Measurements from ENCODE around the gene ALG6.
"Not testable (repeated sequence)": the region's sequence is repeated elsewhere in the genome, so short reads cannot be mapped to it uniquely, and the experiment has no call there.

The ALG6 gene

DNA sequence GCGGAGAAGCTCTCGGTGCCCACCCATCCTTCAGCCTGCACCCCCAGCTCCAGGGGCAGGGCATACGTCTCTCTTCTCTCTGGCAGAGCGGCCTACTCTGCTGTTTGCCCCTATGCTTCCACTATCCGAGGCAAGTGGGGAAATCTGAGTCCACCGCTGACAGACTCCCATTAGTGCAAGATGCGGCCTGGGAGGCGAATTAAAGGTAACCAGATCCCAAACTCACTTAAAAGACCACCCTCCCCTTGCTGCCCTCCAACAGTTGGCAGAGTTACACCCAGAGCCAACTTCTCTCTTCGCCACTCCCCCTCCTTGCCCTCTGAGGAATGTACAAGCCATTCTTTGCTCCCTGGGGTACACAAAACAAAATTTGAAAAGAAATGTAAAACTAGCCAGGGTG lies 38.6 kb upstream of the ALG6 start:
- no peak for DNase-seq

DNA sequence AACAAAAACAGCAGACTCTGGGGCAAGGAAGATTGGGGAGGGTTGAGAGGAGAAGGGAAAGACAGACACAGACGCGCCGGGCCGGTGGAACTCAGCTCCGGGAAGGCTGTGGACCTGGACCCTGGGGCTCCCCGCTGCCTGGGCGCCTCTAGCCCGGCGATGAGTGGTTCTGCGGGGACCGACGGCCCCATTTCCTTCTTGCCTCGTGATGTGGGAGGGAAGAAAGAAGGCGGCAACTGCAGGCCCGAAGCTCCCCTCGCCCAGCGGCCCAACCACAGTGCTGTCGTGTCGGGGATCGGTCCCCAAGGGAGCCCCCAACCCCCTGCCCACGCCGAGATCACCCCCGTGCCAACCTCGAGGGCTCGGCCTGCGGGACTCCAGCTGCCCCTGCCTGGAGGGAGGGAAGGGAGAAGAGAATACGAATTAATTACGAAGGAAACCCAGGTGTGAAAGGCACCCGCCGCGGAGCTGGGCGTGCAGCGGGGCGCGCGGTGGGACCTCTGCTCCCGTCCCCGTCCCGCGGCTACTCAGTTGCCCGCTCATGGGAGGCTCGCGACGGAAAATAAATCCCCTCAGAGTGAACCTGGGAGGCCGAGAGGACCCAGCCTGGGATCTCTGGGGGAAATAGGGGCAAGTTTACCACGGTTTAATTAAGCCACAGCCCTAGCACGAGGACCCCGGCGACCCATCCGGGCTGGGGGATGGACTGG lies 37.7 kb upstream of the ALG6 start:
- no peak for DNase-seq

GRCh38 chr1:63330331-63330916 lies 37.0 kb upstream of the ALG6 start:
- no peak for DNase-seq

DNA sequence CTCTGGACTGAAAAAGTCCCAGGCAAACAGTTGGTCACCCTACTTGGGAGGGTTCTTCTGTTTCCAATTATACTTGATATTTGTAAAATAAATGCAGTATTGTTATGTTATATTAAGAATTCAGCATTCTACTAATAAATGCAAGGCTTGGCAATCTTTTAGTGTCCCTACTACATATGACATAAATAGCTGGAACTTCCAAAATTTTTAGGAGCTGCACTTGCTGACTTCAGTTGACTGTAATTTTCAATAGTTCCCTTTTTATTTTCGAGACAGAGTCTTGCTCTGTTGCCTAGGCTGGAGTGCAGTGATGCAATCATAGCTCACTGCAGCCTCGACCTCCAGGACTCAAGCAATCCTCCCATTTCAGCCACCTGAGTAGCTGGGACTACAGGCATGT lies 25.0 kb upstream of the ALG6 start:
- no peak for DNase-seq

DNA sequence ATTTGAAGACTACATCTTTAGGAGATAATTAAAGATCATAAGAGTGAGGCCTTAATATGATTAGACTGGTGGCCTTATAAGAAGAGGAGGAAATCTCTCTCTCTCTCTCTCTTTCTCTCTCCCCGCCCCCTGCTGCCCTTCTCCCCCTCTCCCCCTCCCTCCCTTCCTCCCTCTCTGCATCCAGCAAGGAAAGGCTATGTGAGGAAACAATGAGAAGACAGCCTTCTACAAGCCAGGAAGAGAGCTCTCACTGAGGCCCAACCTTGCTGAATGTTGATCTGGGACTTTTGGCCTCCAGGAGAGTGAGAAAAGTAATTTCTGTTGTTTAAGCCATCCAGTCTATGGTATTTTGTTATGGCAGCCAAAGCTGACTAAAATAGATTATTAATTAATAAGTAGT lies 23.5 kb upstream of the ALG6 start:
- DNase-seq, result no peak

DNA sequence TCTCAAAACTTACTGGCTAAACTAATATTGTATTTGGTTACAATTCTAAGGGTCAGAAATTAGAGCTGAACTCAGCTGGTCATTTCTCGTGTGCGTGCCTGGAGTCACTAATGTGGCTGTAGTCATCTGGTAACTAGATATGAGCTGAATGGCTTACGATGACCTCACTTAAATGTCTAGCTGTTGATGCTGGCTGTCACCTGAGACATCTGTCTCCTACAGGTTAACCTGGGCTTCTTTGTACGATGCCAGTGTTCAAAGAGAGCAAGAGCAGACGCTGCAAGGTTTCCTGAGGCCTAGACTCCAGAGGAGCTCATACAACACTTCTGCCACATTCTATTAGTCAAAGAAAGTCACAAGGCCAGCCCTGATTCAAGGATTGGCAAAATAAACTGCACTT lies 17.1 kb upstream of the ALG6 start:
- no peak for DNase-seq

DNA sequence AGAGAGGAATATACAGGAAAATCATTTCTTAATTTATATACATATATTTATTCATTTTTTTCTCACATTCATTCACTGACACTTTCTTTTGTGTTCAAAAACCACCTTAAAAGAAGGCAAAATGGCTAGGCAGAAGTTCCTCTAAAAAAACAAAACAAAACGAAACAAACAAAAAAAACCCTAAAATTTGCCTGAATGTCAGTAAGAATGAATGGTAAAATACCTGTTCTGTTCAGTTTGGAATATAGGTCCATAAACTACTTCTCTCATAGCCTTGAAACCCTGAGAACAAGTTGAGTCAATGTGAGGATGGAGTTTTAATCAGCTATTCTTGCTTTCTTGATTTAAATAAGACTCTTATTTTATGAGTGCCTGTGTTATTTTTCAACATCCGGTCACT lies 14.7 kb upstream of the ALG6 start:
- DNase-seq, result no peak

GRCh38 chr1:63356234-63356633 lies 11.2 kb upstream of the ALG6 start:
- not testable (repeated sequence) for DNase-seq

DNA sequence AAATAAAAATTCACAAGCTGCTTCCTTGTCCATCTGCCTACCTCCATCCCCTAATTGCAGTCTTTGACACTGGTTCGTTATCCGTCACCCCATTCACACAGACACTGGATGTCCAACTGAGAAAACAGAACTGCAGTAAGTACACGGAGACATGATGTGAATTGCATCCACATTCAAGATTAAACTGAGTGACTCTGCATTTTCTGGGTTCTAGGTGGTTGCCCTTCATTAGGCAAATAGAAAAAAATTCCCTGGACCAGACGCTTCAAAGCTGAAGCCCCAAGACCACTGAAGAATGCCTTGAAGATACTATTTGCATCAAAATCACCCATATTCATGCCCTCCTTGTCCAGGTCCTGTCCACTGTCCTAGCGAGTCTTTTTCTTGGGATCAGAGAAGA lies 7.9 kb upstream of the ALG6 start:
- no peak for DNase-seq

DNA sequence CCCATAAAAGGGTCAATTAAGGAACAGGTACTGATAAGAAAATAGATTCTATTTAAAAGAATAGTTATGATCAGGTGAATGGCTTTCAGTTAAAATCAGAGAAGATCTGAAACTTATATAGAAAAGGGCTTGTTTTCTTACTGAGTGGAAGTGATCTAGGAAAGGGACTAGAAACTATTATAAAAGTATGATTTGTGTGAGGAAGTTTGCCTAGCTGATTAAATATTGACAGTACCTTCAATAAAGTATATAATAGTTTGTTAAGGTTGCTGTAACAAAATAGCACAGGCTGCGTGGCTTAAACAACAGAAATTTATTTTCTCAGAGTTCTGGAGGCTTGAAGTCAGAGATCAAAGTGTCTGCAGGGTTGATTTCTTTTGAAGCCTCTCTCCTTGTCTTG lies 5.4 kb upstream of the ALG6 start:
- no peak for DNase-seq

GRCh38 chr1:63362578-63362977 lies 4.8 kb upstream of the ALG6 start:
- no peak for DNase-seq

GRCh38 chr1:63363014-63363413 lies 4.4 kb upstream of the ALG6 start:
- DNase-seq, result no peak

GRCh38 chr1:63366908-63367214 lies 566 bp upstream of the ALG6 start:
- DNase-seq, result no peak

DNA sequence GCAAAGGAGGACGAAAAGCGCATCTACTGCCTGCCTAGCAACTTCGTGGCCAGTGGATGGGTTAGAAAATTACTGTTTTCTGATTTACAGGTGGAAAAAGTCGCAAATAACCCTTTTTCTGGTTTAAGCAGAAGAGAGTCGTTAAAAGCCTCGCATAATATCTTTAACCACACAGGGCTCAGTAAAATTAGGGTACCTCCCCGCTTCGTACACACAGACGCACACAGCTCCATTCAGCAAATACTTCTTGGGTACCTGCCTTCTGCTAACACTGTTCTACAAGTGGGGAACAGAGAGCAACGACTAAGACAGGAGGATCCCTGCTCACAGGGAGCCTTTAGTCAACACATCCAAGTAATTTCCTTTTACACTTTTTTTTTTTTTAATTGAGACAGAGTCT lies 704 bp downstream of the ALG6 start:
- no peak for DNase-seq

DNA sequence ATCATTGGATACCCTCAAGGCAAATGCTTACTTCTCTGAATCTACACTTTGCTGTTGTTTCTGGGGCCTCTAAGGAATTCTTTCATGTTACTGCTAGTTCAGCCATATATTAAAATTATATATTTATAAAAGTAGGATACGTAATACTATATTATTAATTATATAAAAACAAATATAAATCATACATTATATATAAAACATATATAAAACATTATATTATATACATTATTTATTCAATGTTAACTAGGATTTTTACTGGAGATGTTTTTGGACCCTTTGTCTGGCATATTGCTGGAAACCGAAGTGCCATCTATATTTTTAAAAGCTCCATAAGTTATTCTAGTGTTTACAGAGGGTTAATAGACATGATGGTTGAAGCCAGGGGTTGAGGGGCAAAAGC lies 12.2 kb downstream of the ALG6 start:
- no peak for DNase-seq

DNA sequence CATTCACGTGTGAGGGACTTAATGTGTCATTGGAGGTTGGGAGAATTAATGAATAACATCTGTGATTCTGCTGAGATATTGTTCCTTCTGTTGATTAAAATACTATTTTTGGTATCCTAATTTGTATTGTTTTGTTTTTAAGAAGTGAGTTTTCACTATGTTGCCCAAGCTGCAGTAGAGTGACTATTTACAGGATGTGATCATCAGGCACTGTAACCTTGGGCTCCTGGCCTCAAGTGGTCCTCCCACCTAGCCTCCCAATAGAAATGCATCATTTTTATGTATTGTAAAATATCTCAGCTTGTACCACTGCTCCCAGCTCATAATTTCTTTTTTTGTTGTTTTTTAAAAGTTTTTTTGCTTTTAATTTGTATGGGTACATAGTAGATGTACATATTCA lies 14.3 kb downstream of the ALG6 start:
- no peak for DNase-seq

- no peak for DNase-seq
These were observed 34.5 kb downstream of the ALG6 start for GRCh38 chr1:63401945-63402344.

DNA sequence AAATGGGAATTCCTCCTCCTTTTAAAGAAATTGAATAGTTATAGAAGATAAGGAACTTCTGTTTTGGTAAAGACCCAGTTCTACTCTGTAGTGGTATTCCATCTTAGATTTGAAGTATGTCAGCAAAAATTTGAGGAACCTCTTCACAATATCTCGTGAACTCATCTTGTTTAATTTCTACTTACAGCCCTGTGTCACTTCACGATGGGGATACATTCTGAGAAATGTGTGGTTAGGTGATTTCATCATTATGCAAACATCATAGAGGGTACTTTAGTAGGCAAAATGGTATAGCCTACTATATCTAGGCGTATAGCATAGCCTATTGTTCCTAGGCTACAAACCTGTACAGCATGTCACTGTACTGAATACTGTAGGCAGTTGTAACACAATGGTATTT lies 36.0 kb downstream of the ALG6 start:
- DNase-seq, result no peak

- no peak for DNase-seq
These were observed 37.6 kb downstream of the ALG6 start for GRCh38 chr1:63405021-63405420.

DNA sequence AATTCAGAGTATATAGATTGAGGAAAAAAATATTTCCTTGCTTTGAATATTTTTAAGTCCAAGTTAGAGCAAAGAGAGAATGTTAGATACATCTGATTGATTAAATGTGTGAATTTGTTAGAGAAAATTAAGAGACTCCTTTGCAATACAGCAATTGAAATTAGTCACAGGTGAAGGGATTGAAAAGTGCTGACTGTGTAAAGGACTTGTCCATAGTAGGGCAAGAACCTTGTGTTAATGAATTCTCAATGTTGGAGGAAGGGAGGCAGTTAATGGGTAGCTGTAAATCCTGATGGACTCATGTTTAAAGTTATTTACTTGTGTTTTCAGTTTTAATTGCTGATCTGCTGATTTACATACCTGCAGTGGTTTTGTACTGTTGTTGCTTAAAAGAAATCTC lies 38.6 kb downstream of the ALG6 start:
- DNase-seq, result no peak

DNA sequence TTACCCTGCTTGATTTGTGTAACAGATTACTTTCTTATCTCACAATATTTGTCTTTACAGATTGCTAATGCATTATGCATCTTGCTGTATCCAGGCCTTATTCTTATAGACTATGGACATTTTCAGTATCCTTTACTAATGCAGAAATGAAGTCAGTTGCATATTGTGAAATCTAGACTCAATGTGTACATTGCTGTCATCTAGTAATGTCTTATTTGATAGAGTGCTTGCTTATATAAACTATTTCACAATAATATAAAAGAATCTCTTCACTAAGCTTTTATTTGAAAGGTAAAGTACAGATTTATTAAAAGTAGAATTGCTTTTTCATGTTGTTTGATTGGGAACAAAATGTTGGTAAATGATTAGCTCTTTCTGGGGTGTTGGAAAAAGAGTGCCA lies 39.6 kb downstream of the ALG6 start:
- DNase-seq, result no peak

- no peak for DNase-seq
These were observed 40.9 kb downstream of the ALG6 start for GRCh38 chr1:63408331-63408730.

GRCh38 chr1:63411066-63411465 lies 43.6 kb downstream of the ALG6 start:
- no peak for DNase-seq

DNA sequence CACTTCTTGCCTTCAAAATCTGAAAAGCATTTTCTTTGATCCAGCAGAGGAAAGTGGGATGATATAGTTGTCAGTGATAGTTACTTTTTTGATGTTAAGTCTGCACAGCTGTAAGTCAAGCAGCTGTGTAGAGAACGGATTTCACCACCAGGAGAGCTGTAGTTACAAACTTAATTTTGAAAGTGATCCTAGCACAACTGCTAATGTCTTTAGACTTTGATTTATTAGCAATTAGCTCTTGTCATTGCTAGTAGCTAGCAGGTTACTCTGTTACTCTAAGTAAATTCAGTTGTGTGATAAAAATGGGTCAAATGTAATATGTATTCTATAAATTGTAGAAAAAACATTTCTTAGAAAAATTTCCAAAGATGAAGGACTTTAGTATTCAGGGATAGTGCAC lies 46.0 kb downstream of the ALG6 start:
- no peak for DNase-seq

- DNase-seq, result no peak
These were observed 47.4 kb downstream of the ALG6 start for GRCh38 chr1:63414691-63415365.

Data from stimulated activated CD4-positive, alpha-beta T cell treated with anti-CD3 and anti-CD28 coated beads, Interleukin-4, amount 100 ng/mL, for 4 hours (primary cell).